H1 (cell line): ENCODE data around the gene SNED1. TPM values are rescaled to one million over a fixed set of nuclear protein-coding genes. Genes with fewer than 3 reads are reported as not detected.

Source experiments
- CTCF ChIA-PET: fragments of 300-600 bp; sonication (Branson Sonifier 250); formaldehyde crosslinking; loops from one replicate; lab custom pipeline; 2021; ENCODE audit not compliant: partially characterized antibody; lab: Charles Lee
- POLR2A ChIA-PET: fragments of 300-600 bp; sonication (Branson Sonifier 250); formaldehyde crosslinking; loops from one replicate; lab custom pipeline; 2021; ENCODE audit warnings: inconsistent platforms; ENCODE audit not compliant: partially characterized antibody; lab: Charles Lee
- DNase-seq, 2 experiments: peaks; one replicate each; pipeline versions ENCODE4 v3.0.0 to v3.0.0-alpha.2; 2010 to 2022; ENCODE audit warnings: low spot score in 2 of 2, low read depth in 1 of 2, mixed read lengths in 1 of 2
- FAIRE-seq: peaks from 2 replicates; lab custom pipeline; 2011; peaks lifted over from hg19 to GRCh38; lab: Jason Lieb, UNC
- H2AFZ ChIP-seq: 2 replicates; pipeline ENCODE4 v1.8.1; 2012; ENCODE audit warnings: low read length, inconsistent platforms
- H2AK5ac ChIP-seq: 2 replicates; pipeline ENCODE4 v1.6.1; 2013; ENCODE audit warnings: low read depth, low read length
- H2BK120ac ChIP-seq: replicated peaks from 2 replicates; pipeline ENCODE3; 2013; ENCODE audit warnings: low read depth, low read length, inconsistent platforms
- H2BK12ac ChIP-seq: 2 replicates; pipeline ENCODE4 v1.6.1; 2013; ENCODE audit warnings: low read depth, low read length
- H2BK15ac ChIP-seq: 2 replicates; pipeline ENCODE4 v1.6.1; 2013; ENCODE audit warnings: low read length
- H2BK20ac ChIP-seq: 2 replicates; pipeline ENCODE4 v1.6.1; 2013; ENCODE audit warnings: low read length
- H2BK5ac ChIP-seq: 2 replicates; pipeline ENCODE4 v1.6.1; 2013; ENCODE audit warnings: low read depth, low read length
- H3K14ac ChIP-seq: 2 replicates; pipeline ENCODE4 v1.6.1; 2013; ENCODE audit warnings: inconsistent platforms; ENCODE audit not compliant: insufficient read length
- H3K18ac ChIP-seq: 2 replicates; pipeline ENCODE4 v1.6.1; 2013; ENCODE audit warnings: low read length; ENCODE audit errors: extremely low read depth
- H3K23ac ChIP-seq: 2 replicates; pipeline ENCODE4 v1.6.1; 2013; ENCODE audit warnings: inconsistent platforms; ENCODE audit not compliant: insufficient read length
- H3K23me2 ChIP-seq: 2 replicates; pipeline ENCODE4 v1.6.1; 2013; ENCODE audit warnings: low read depth, low read length
- H3K27ac ChIP-seq: 2 replicates; pipeline ENCODE4 v1.6.1; 2011; ENCODE audit warnings: low read depth, low read length, inconsistent platforms
- H3K27me3 ChIP-seq, 4 experiments: replicated peaks in 1 of 4; 1 replicate in 1 of 4; 2 replicates in 3 of 4; pipeline versions ENCODE4 v1.6.1 to v1.8.1; 2011 to 2013; ENCODE audit warnings: low read length in 3 of 4, mild to moderate bottlenecking in 3 of 4, inconsistent platforms in 2 of 4, mixed read lengths in 2 of 4, moderate library complexity in 1 of 4; ENCODE audit not compliant: control insufficient read depth in 3 of 4, insufficient read depth in 3 of 4; ENCODE audit errors: extremely low read depth in 1 of 4
- H3K36me3 ChIP-seq, 4 experiments: 2 replicates each; pipeline versions ENCODE4 v1.6.1 to v1.8.1; 2011 to 2013; ENCODE audit warnings: mild to moderate bottlenecking in 4 of 4, low read length in 3 of 4, moderate library complexity in 2 of 4, control low read depth in 1 of 4, inconsistent platforms in 1 of 4; ENCODE audit not compliant: insufficient read depth in 4 of 4, control insufficient read depth in 2 of 4
- H3K4ac ChIP-seq: replicated peaks from 2 replicates; pipeline ENCODE3; 2013; ENCODE audit warnings: low read length, low read depth, mixed read lengths, inconsistent platforms; ENCODE audit not compliant: insufficient read length
- H3K4me1 ChIP-seq, 4 experiments: replicated peaks in 1 of 4; 1 replicate in 1 of 4; 2 replicates in 3 of 4; pipeline versions ENCODE4 v1.6.1 to v1.8.1; 2011 to 2013; ENCODE audit warnings: low read length in 3 of 4, inconsistent platforms in 2 of 4, mixed read lengths in 1 of 4; ENCODE audit not compliant: insufficient read depth in 4 of 4, control insufficient read depth in 3 of 4
- H3K4me2 ChIP-seq, 2 experiments: 2 replicates each; pipeline versions ENCODE4 v1.6.1 to v1.8.1; 2011 to 2013; ENCODE audit warnings: low read depth in 2 of 2, low read length in 2 of 2, control low read depth in 1 of 2, inconsistent platforms in 1 of 2, mild to moderate bottlenecking in 1 of 2; ENCODE audit not compliant: insufficient read depth in 1 of 2
- H3K4me3 ChIP-seq, 4 experiments: fragments of 200-600, 300-600 bp in 1 of 4; sonication (generic), shearing (Covaris generic), sonication (Bioruptor Twin) in 1 of 4; 2 replicates each; pipeline versions ENCODE4 v1.5.1 to v1.8.1; 2011 to 2016; ENCODE audit warnings: low read length in 4 of 4, low read depth in 3 of 4, control low read depth in 2 of 4, inconsistent platforms in 2 of 4, mild to moderate bottlenecking in 2 of 4, mixed read lengths in 1 of 4, moderate library complexity in 1 of 4; ENCODE audit not compliant: insufficient read depth in 2 of 4; ENCODE audit errors: extremely low read depth in 1 of 4
- H3K56ac ChIP-seq: replicated peaks from 2 replicates; pipeline ENCODE3; 2013; ENCODE audit warnings: low read depth, mild to moderate bottlenecking, mixed read lengths, low read length, inconsistent platforms; ENCODE audit not compliant: insufficient read length
- H3K79me1 ChIP-seq: 2 replicates; pipeline ENCODE4 v1.6.1; 2013; ENCODE audit warnings: low read depth, low read length, control low read depth
- H3K79me2 ChIP-seq, 2 experiments: 2 replicates each; pipeline versions ENCODE4 v1.6.1 to v1.8.1; 2012 to 2013; ENCODE audit warnings: low read length in 2 of 2, mild to moderate bottlenecking in 2 of 2, inconsistent platforms in 1 of 2; ENCODE audit not compliant: insufficient read depth in 2 of 2, control insufficient read depth in 1 of 2
- H3K9ac ChIP-seq, 4 experiments: replicated peaks in 1 of 4; 1 replicate in 1 of 4; 2 replicates in 3 of 4; pipeline versions ENCODE4 v1.6.1 to v1.8.1; 2011 to 2013; ENCODE audit warnings: low read depth in 3 of 4, low read length in 3 of 4, control low read depth in 2 of 4, mild to moderate bottlenecking in 2 of 4, moderate library complexity in 2 of 4, inconsistent platforms in 1 of 4; ENCODE audit errors: extremely low read depth in 1 of 4
- H3K9me3 ChIP-seq, 2 experiments: 2 replicates each; pipeline versions ENCODE4 v1.6.1 to v1.8.1; 2012 to 2013; ENCODE audit warnings: mild to moderate bottlenecking in 2 of 2, moderate library complexity in 2 of 2, control low read depth in 1 of 2, inconsistent platforms in 1 of 2, low read depth in 1 of 2, low read length in 1 of 2, mixed read lengths in 1 of 2; ENCODE audit not compliant: insufficient read depth in 2 of 2
- H4K20me1 ChIP-seq, 2 experiments: replicated peaks in 1 of 2; 2 replicates each; pipeline versions ENCODE3 to v1.8.1; 2011 to 2013; ENCODE audit warnings: inconsistent platforms in 2 of 2, low read length in 2 of 2, mild to moderate bottlenecking in 1 of 2; ENCODE audit not compliant: insufficient read depth in 2 of 2, control insufficient read depth in 1 of 2
- H4K5ac ChIP-seq: 2 replicates; pipeline ENCODE4 v1.6.1; 2013; ENCODE audit warnings: low read length, low read depth, mixed read lengths, inconsistent platforms; ENCODE audit not compliant: insufficient read length
- H4K8ac ChIP-seq: 2 replicates; pipeline ENCODE4 v1.8.0; 2013; ENCODE audit warnings: mild to moderate bottlenecking, moderate library complexity, low read length, inconsistent platforms; ENCODE audit not compliant: insufficient read depth; ENCODE audit errors: extremely low read depth
- H4K91ac ChIP-seq: replicated peaks from 2 replicates; pipeline ENCODE3; 2013; ENCODE audit warnings: low read length, mixed read lengths, inconsistent platforms; ENCODE audit not compliant: insufficient read length
- CHD2 ChIP-seq: IDR thresholded peaks from 2 replicates; pipeline ENCODE4 v1.6.1; 2012; ENCODE audit warnings: low read length, improper control_type of control experiment
- KDM1A ChIP-seq: fragments of 200-600, 300-600 bp; sonication (generic); IDR thresholded peaks from 2 replicates; pipeline ENCODE4 v1.7.1; 2016; ENCODE audit warnings: mild to moderate bottlenecking, low read length, borderline replicate concordance
- NRF1 ChIP-seq: IDR thresholded peaks from 2 replicates; pipeline ENCODE4 v1.6.1; 2011; ENCODE audit warnings: mild to moderate bottlenecking, low read depth, low read length, improper control_type of control experiment
- POU5F1 ChIP-seq: IDR thresholded peaks from 2 replicates; pipeline ENCODE4 v1.6.1; 2011; ENCODE audit warnings: low read depth, mild to moderate bottlenecking, low read length, moderate library complexity
- RBBP5 ChIP-seq: IDR thresholded peaks from 2 replicates; pipeline ENCODE4 v1.7.1; 2012; ENCODE audit warnings: low read depth, mild to moderate bottlenecking, inconsistent platforms, low read length, moderate library complexity, borderline replicate concordance
- RNF2 ChIP-seq: fragments of 200-900, 300-1000 bp; sonication (generic); IDR thresholded peaks from 2 replicates; pipeline ENCODE4 v1.7.1; 2016; ENCODE audit warnings: borderline replicate concordance, low read depth, mild to moderate bottlenecking, antibody characterized with exemption, low read length; ENCODE audit not compliant: poor library complexity, severe bottlenecking; ENCODE audit errors: missing control alignments
- SP1 ChIP-seq: IDR thresholded peaks from 2 replicates; pipeline ENCODE4 v1.6.1; 2011; ENCODE audit warnings: low read depth, low read length
- TAF7 ChIP-seq: optimal IDR thresholded peaks from 2 replicates; pipeline ENCODE3; 2011; ENCODE audit warnings: low read depth, mild to moderate bottlenecking, inconsistent platforms, low read length, moderate library complexity, borderline replicate concordance
- TBP ChIP-seq: IDR thresholded peaks from 2 replicates; pipeline ENCODE4 v1.6.1; 2011; ENCODE audit warnings: low read depth, low read length, improper control_type of control experiment
- WGBS, 2 experiments: shearing (Covaris generic) in 1 of 2; methylation state at CpG; one replicate each; pipeline versions ENCODE4 v1.1.6 to v1.1.7; 2013 to 2015; ENCODE audit warnings: low lambda C conversion rate in 2 of 2, mixed read lengths in 2 of 2, inconsistent platforms in 1 of 2, low coverage in 1 of 2, missing lambda C conversion rate in 1 of 2; ENCODE audit not compliant: insufficient replicate concordance in 2 of 2, insufficient coverage in 1 of 2, insufficient read length in 1 of 2; ENCODE audit errors: extremely low coverage in 1 of 2, missing lambda C conversion rate in 1 of 2; 5-methylcytosine and 5-hydroxymethylcytosine counted together
- polyA plus RNA-seq, 7 experiments: library from polyadenylated mRNA; depleted of rRNA in 3 of 7; stranded (reverse) in 5 of 7; unstranded in 2 of 7; fragments of >200 nt in 5 of 7; fragments of 200-250 nt in 2 of 7; gene quantifications; 1 replicate in 5 of 7; 2 replicates in 1 of 7; 4 replicates in 1 of 7; pipeline versions ENCODE4 v1.2.1 to v1.2.3, GENCODE V29; 2011 to 2013; ENCODE audit warnings: missing spikeins in 2 of 7, mixed read lengths in 2 of 7
- total RNA-seq: library from RNA; stranded (reverse); fragmentation: NEBNext Ultra II Directional; extraction: Animal tissue kit (Norgen Biotek cat#: 25700); gene quantifications from 2 replicates; pipeline ENCODE4 v1.2.1, GENCODE V29; 2021
- TF ChIP-seq, protein P1 (sequence below): IDR thresholded peaks from 2 replicates; pipeline ENCODE4 v1.6.1; 2012; ENCODE audit warnings: inconsistent platforms

Gene SNED1
- total and polyA plus RNA-seq, 2 of the 8 experiments (the other 6 are each of a cell fraction or from before 2014, with no cell fraction given) = 1.9 TPM

DNA sequence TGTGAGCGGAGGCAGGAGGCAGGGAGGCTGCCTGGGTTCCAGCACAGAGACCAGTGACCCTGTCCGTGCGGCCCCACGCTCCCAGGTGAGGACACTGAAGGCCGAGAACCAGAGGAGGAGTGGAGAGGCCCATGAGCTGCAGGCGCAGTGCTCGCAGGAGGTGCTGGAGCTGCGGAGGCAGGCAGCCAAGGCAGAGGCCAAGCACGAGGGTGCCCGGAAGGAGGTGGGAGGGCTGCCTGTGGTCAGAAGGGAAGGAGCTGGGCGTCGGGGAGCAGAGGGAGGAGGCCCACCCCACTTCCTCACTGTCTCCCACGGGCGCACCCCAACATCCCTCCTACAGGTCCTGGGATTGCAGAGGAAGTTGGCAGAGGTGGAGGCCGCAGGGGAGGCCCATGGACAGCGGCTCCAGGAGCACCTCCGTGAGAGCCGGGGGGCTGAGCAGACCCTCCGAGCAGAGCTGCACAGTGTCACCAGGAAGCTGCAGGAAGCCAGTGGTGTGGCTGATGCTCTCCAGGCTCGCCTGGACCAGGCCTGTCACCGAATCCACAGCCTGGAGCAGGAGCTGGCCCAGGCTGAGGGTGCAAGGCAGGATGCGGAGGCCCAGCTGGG is 33.0 kb upstream of the SNED1 start:
- Histone ChIP-seq H4K20me1 (peaks cover 0 to 8% of the 10 kb centered on the region in 2 experiments), H3K79me1 (no peaks in the 10 kb centered on the region), H2BK20ac (no peak overlapping the region), H3K18ac (no peak overlapping the region), H3K27ac (no peak overlapping the region), H3K27me3 (no peaks in the 10 kb centered on the region), H2AK5ac (no peak overlapping the region), H3K56ac (no peak overlapping the region), H3K23ac (no peak overlapping the region), H4K5ac (no peak overlapping the region), H4K91ac (no peak overlapping the region), H3K4me2 (no peak overlapping the region), H3K9ac (no peak overlapping the region), H2BK120ac (no peak overlapping the region), H3K4me3 (no peak overlapping the region), H4K8ac (peak overlapping the region; percentile 3; the same call in 1 of the 2 replicates), H2BK5ac (no peak overlapping the region), H3K23me2 (peaks cover 8% of the 10 kb centered on the region; the same call in 1 of the 2 replicates), H3K14ac (no peak overlapping the region), H3K4ac (no peak overlapping the region), H2AFZ (no peak overlapping the region), H3K4me1 (peaks cover 0 to 10% (median 5%) of the 10 kb centered on the region in 4 experiments; a peak in 5 of 7 replicates), H3K9me3 (no peaks in the 10 kb centered on the region), H2BK12ac (peak overlapping the region; percentile 50; the same call in 1 of the 2 replicates), H3K36me3 (no peaks in the 10 kb centered on the region), H3K79me2 (no peaks in the 10 kb centered on the region), H2BK15ac (no peak overlapping the region)
- ChIA-PET CTCF (interaction anchor here (0.6 to 1.4 kb wide), 7 partner anchors 18 to 428 kb away, joined by 3 to 5 read pairs (median 3); no protein-coding TSS in a partner anchor), POLR2A (interaction anchor here (0.6 kb wide), 1 partner anchor 14 kb away, joined by 3 read pairs; no protein-coding TSS in a partner anchor)
- no peak for FAIRE-seq
- no peak for TF ChIP-seq NRF1
- no peak for TF ChIP-seq POU5F1
- TF ChIP-seq RBBP5 = no peak
- no peak for TF ChIP-seq KDM1A
- TF ChIP-seq, protein P1, sequence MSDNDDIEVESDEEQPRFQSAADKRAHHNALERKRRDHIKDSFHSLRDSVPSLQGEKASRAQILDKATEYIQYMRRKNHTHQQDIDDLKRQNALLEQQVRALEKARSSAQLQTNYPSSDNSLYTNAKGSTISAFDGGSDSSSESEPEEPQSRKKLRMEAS = no peak
- no peak for TF ChIP-seq SP1
- no peak for TF ChIP-seq RNF2
- TF ChIP-seq CHD2 = no peak
- no peak for TF ChIP-seq TAF7
- TF ChIP-seq TBP = no peak
- WGBS, 2 experiments = 90% methylated on average over 13 of the region's 22 CpGs; no CpG with 5 or more reads in 1 of the 2 experiments
- no peak for DNase-seq
